ENCODE measurements around the gene COLGALT1. TPM values are rescaled to one million over a fixed set of nuclear protein-coding genes. Genes with fewer than 3 reads are reported as not detected.

The COLGALT1 gene
- total RNA-seq, 1 donor: 103 TPM

GRCh38 chr19:17556995-17557394, 1.5 kb downstream of the COLGALT1 start:
- no peak for TF ChIP-seq CTCF (IDR thresholded peaks at IDR 0.05; ENCODE audit: insufficient read depth, low read depth, low read length)
- peak overlapping the region; percentile 77 for H3K4me3 ChIP-seq (ENCODE audit: low read depth, low read length)
- DNase-seq (ENCODE audit: low read depth): no peak

DNA sequence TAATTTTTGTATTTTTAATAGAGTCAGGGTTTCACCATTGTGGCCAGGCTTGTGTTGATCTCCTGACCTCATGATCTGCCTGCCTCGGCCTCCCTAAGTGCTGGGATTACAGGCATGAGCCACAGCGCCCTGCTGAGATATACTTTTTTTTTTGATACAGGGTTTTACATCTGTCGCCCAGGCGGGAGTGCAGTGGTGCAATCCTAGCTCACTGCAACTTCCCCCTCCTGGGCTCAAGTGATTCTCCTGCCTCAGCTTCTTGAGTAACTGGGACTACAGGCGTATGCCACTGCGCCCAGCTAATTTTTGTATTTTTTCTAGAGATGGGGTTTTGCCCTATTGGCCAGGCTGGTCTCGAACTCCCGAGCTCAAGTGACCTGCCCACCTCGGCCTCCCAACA, 2.0 kb downstream of the COLGALT1 start:
- DNase-seq (ENCODE audit: low read depth): peak; percentile 25
- no peak for TF ChIP-seq CTCF (IDR thresholded peaks at IDR 0.05; ENCODE audit: insufficient read depth, low read depth, low read length)
- no peak overlapping the region for H3K4me3 ChIP-seq (ENCODE audit: low read depth, low read length)

DNA sequence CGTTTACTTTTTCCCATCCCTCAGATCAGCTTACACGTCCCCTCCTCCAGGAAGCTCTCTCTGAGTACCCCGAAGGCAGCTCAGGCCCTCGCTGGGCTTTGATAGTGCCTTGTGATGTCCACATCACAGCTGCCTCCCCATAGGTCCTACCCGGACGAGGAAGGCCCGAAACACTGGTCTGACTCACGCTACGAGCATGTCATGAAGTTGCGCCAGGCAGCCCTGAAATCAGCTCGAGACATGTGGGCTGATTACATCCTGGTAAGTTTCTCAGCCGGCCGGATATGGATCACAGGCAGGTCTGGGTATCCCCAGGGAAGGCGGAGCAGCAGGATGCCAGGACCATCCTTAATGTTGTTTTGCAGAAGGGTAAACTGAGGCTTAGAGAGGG, 4.8 kb downstream of the COLGALT1 start:
- H3K4me3 ChIP-seq (ENCODE audit: low read depth, low read length): no peak overlapping the region
- DNase-seq (ENCODE audit: low read depth): peak; percentile 98
- no peak for TF ChIP-seq CTCF (IDR thresholded peaks at IDR 0.05; ENCODE audit: insufficient read depth, low read depth, low read length)

- H3K4me3 ChIP-seq (ENCODE audit: low read depth, low read length): no peak overlapping the region
- DNase-seq (ENCODE audit: low read depth): no peak
- no peak for TF ChIP-seq CTCF (IDR thresholded peaks at IDR 0.05; ENCODE audit: insufficient read depth, low read depth, low read length)
Measured at GRCh38 chr19:17562097-17562496, 6.6 kb downstream of the COLGALT1 start.

DNA sequence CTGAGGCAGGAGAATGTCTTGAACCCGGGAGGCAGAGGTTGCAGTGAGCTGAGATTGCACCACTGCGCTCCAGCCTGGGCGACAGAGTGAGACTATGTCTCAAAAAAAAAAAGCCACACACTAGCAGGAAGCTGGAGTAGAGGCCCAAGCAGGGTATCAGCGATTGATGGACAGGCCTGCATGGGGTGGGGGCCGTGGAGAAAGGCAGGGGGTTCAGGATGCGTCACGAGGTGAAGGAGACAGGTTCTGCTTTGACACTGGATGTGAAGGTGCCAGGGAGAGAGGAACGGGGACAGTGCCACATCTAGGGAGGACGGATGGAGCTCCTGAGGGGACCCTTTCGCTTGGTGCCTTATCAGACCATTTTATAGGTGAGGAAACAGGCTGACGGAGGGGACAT, 7.1 kb downstream of the COLGALT1 start:
- H3K4me3 ChIP-seq (ENCODE audit: low read depth, low read length): no peak overlapping the region
- TF ChIP-seq CTCF (IDR thresholded peaks at IDR 0.05; ENCODE audit: insufficient read depth, low read depth, low read length): no peak
- DNase-seq (ENCODE audit: low read depth): no peak

DNA sequence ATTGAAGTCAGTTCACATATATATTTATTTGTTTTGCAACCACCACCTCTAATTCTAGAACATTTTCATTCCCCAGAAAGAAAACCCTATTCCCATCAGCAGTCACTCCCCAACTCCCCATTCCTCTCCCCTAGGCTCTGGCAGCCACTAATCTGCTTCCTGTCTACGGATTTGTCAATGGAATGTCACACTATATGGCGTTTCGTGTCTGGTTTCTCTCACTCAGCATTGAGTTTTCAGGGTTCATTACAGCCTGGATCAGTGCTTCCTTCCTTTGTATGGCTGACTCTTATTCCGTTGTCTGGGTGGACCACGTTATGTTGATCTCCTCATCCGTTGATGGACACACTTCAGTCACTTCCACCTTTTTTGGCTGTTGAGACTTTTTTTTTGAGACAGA, 9.3 kb downstream of the COLGALT1 start:
- no peak for TF ChIP-seq CTCF (IDR thresholded peaks at IDR 0.05; ENCODE audit: insufficient read depth, low read depth, low read length)
- no peak overlapping the region for H3K4me3 ChIP-seq (ENCODE audit: low read depth, low read length)
- DNase-seq (ENCODE audit: low read depth): no peak

DNA sequence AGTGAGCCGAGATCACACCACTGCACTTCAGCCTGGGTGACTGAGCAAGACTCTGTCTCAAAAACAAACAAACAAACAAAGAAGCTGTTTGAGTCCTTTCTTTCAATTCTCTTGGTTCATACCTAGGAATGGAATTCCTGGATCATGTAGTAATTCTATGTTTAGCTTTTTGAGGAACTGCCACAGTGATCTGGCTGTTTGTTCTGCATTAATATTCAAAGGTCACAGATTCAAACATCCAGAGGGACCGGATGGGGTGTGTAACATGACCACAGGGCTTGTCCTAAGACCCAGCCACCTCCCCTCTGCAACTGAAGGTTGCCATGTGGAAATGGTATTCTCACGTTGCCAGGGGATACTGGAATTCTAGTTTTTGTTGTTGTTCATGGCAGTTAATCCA, 10.2 kb downstream of the COLGALT1 start:
- no peak for TF ChIP-seq CTCF (IDR thresholded peaks at IDR 0.05; ENCODE audit: insufficient read depth, low read depth, low read length)
- no peak overlapping the region for H3K4me3 ChIP-seq (ENCODE audit: low read depth, low read length)
- peak; percentile 54 for DNase-seq (ENCODE audit: low read depth)
